ENCODE measurements around the gene WDR44.
"Not testable (repeated sequence)": the region's sequence is repeated elsewhere in the genome, so short reads cannot be mapped to it uniquely, and the experiment has no call there.

WDR44 gene

GRCh38 chrX:118486693-118487092 is 140.8 kb downstream of the WDR44 start:
- DNase-seq, result not testable (repeated sequence)

GRCh38 chrX:118493016-118493415 is 147.1 kb downstream of the WDR44 start:
- DNase-seq, result no peak

- no peak for DNase-seq
Observed at GRCh38 chrX:118493653-118494297, 147.9 kb downstream of the WDR44 start.

DNA sequence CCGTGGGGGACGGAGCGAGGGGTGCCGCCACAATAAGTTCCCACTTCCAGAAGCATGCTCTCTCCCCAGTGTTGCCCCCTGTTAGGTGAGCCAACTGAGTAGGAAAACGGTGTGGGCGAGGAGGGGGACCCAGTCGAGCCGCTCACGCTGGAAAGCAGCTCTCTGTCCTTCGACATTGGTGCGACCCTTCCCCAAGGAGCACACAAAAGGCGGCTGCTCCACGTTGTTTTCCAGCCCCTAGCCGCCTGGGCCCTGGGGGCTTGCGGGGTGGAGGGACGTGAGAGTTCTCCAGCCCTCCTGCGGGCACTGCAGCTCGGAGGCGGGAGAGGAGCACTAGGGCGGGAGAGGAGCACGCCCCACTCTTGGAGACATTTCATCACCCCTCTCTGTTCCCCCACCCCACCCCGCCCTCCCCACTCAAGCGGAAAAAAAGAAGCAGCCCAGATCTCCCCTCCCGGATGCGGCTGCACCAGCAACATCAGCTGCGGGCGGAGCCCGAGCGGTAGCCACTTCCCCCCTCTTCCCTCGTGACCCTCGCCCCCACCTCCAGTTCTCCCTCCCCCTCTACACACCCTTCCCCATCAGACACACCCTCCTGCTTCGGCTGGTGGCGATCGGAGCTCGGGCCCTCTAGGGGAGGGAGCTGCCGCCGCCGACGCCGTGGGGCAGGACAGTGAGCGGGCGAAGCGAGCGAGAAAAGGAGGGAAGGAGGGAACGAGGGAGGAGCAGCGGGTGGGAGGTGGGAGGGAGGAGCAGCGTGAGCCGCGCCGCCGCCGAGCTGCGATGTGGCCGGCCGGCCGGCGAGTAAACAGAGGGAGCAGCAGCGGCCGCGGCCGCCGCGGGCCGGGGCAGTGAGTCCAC is 149.4 kb downstream of the WDR44 start, which contains the start of gene DOCK11:
Gene DOCK11 (plus strand): TSS at position 755 of the 861 bp plus-strand sequence. CDS start 157 bp downstream, outside the sequence.
- peak; percentile 54 to 77 (median 72) for DNase-seq

DNA sequence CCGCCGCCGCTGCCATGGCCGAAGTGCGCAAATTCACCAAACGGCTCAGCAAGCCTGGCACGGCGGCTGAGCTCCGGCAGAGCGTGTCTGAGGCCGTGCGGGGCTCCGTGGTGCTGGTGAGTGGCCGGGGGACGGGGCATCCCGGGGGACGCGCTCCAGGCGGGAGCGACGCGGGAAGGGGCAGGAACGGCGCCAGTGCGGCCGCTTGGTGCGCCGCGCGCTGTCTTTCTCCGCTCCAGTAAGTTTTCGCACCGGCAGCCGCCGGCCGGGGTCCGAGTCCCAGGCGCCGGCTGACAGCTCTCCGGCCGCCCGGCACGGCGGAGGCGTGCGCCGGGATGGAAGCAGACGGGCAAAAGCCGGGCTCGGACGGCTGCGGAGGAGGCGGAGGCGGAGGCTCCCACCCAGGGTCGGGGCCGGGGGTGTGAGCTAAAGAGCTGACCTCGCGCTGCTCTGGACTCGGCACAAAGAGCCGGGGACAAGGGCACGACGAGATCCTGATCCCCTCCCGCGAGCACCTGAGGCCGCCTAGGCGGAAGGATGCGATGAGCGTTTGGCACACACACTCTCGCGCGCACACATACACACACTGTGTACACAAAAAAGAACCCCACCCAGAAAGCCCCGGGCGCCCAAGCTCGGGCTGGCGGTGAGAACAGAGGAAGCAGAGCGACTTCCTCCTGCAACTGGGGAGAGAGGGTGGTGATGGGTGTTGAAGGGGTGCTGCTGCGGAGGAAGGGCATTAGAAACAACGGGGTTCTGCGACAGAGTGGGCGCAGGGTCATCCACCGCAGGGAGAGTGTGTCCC is 150.3 kb downstream of the WDR44 start:
- DNase-seq, result peak; percentile 59 to 82 (median 74)

GRCh38 chrX:118496763-118497079 is 150.8 kb downstream of the WDR44 start:
- no peak for DNase-seq

DNA sequence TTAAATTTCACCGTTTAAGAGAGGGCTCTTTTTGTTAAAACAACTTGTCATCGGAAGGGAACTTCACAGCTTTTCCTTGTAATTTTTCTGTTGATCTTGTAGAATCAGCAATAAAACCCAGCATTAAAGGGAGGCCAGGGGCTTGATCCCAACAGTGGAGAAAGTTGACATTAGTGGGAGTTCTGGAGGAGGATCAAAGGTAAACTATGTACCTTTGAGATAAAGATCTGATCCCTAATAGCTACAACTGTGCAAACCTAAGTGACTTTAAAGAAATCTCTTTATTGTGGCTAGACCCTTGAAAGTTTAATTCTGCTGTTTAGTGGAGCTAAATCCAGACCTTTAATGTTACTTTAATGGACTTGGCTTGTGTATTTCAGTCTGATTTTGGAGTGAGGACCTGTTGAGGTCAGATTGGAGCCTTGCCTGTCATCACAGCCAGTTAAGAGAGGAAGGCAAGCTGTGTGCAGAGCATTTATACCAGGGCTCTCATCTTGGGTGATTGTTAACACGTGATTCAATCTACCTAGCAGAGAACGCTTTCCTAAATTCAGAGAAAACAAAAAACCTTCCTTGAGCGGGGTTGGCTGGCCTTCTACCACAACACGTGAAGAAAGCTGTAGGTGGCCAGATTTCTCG is 151.4 kb downstream of the WDR44 start:
- peak in 5 of 6 experiments; percentile 8 to 48 (median 27) for DNase-seq

- DNase-seq, result no peak
Observed at GRCh38 chrX:118498351-118498750, 152.4 kb downstream of the WDR44 start.

DNA sequence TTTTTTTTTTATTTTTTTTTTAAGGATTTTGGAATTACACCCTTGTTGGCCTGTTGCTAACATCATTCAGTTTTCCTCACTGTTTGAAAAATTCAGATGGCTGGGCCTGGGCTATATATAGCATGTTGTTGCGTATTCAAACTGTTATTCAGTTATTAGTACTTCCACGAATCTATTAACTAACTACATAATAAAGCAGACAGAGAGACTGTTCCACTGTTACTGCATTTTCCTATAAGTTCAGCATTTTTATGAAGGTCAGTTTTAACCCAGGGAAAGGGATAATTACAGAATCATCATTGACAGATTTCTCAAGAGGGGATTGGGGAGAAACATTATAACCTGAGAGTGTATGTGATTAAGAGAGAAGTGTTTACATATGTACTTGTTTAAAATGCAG is 152.8 kb downstream of the WDR44 start:
- no peak for DNase-seq

DNA sequence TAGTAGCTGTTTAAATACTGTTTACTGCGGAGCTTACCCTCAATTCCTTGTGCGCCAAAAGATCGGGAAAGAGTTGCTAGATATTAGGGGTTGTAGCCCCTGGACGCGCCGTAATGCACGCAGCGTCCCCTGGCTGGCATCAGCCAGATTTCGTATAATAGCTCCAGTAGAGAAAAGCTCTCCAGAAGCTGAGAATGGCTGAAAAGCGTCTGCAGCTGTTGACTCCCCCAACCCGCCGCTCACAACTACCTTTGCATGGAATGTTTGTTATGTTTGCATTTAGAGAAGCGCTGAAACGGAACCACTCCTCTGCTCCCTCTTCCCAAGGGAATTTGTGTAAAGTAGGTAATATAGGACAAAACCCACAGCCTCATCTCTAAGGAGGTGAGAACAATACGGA is 153.4 kb downstream of the WDR44 start:
- DNase-seq, result no peak
